ENCODE data around the gene P2RY2.

- no peak for TF ChIP-seq POLR2AphosphoS5 (IDR thresholded peaks at IDR 0.05; ENCODE audit: low read depth, low read length)
- TF ChIP-seq SIN3A (IDR thresholded peaks at IDR 0.05; ENCODE audit: borderline replicate concordance, insufficient read depth, low read length): no peak
These were observed 48.6 kb downstream of the P2RY2 start for GRCh38 chr11:73266646-73267020.
